GM10248 (cell line): ENCODE measurements around the gene ZDHHC5.

Experiments used
- CTCF ChIA-PET: fragments of 300-600 bp; sonication (Branson Sonifier 250); formaldehyde crosslinking; extraction: SDS; loops from one replicate; lab custom pipeline; 2021; ENCODE audit warnings: antibody characterized with exemption; lab: Yijun Ruan, JAX
- POLR2A ChIA-PET: fragments of 350-650 bp; sonication (Branson Sonifier 250); formaldehyde crosslinking; extraction: SDS; loops from one replicate; lab custom pipeline; 2020; ENCODE audit warnings: antibody characterized with exemption; lab: Yijun Ruan, JAX
- DNase-seq: peaks from one replicate; pipeline ENCODE4 v3.0.0; 2012; ENCODE audit errors: extremely low spot score
- CTCF ChIP-seq: IDR thresholded peaks from 2 replicates; pipeline ENCODE4 v1.5.1; 2012; ENCODE audit warnings: mild to moderate bottlenecking, low read depth; ENCODE audit errors: extremely low read depth, missing control alignments, control extremely low read depth

Gene ZDHHC5

DNA sequence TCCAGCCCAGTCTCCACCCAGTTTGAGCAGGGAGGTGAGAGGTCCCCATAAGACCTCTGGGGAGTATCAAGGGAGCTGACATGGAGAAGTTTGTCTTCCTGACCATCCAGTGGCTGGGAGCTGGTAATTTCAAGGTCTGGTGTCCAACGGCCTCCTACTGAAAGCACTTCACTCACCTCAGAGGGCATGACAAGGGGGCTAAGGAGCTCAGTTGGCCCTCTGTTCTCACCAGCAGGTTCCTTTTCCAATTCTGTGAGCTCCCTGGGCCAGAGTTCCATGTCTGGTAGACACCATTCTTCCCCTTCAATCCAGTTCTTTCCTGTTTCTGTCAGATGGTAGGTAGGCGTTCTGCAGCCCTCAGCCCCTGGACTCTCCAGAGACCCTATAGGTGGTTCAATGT, 76.4 kb downstream of the ZDHHC5 start:
- no peak for TF ChIP-seq CTCF
- POLR2A ChIA-PET, result interaction anchor here (0.6 to 2.2 kb wide), 5 partner anchors 8 to 103 kb away, joined by 3 to 9 read pairs (median 4); partner anchors contain the start of gene CTNND1
- CTCF ChIA-PET, result interaction anchor here (0.8 to 13.5 kb wide), 5 partner anchors 16 to 1391 kb away, joined by 3 to 142 read pairs (median 4); partner anchors contain the start of gene CTNND1
- DNase-seq, result no peak

DNA sequence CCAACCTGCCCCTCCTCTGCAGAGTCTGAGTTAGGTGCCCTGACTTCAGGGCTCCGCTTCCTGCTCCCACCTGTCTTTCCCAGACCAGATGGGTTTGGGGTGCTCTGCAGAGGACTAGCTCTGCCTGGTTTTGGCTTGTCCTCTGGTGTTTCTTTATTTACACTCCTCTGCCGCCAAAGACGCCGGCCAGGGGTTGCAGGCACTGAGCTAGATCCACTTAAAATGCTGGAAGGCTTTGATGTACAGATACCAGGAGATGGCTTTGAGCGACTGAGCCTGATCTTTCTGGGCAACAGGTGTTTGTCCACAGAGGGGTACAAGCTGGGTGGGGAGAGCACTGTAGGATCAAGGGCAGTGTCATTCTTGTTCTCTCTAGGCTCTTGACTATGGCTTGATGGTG, 77.3 kb downstream of the ZDHHC5 start:
- TF ChIP-seq CTCF, result no peak
- POLR2A ChIA-PET, result interaction anchor here (2.2 kb wide), 1 partner anchor 17 kb away, joined by 9 read pairs; the partner anchor contains the start of gene CTNND1
- CTCF ChIA-PET, result interaction anchor here (0.8 to 13.5 kb wide), 8 partner anchors 8 to 1390 kb away, joined by 3 to 142 read pairs (median 4); partner anchors contain the start of gene CTNND1
- DNase-seq, result no peak

- ChIA-PET CTCF (interaction anchor here (1.2 to 13.5 kb wide), 5 partner anchors 9 to 55 kb away, joined by 3 to 142 read pairs (median 6); partner anchors contain the start of gene CTNND1), POLR2A (interaction anchor here (0.6 to 0.9 kb wide), 2 partner anchors 14 to 47 kb away, joined by 3 read pairs; partner anchors contain the start of gene CTNND1)
- DNase-seq, result no peak
- TF ChIP-seq CTCF, result no peak
Measured at GRCh38 chr11:57746920-57747319, 79.0 kb downstream of the ZDHHC5 start.
